Measurements from ENCODE around the gene ABTB2. TPM values are rescaled to one million over a fixed set of nuclear protein-coding genes. Genes with fewer than 3 reads are reported as not detected.

ABTB2 gene
- total and polyA plus RNA-seq, 2 of the 8 experiments (the other 6 are each of a cell fraction or from before 2014, with no cell fraction given), result 7.7 to 10.2 TPM

- no peak overlapping the region for H2BK120ac ChIP-seq (replicated peaks; ENCODE audit: low read depth, low read length)
- no peak overlapping the region for H2BK12ac ChIP-seq (ENCODE audit: low read depth, low read length)
- FAIRE-seq (no peak), DNase-seq (ENCODE audit: low read depth in 1 of 2, low spot score in 2 of 2) (no peak)
- H3K9me3 ChIP-seq (ENCODE audit: insufficient read depth in 2 of 2, low read depth in 1 of 2, low read length in 1 of 2), result no peaks in the 10 kb centered on the region
- no peak overlapping the region for H3K4ac ChIP-seq (replicated peaks; ENCODE audit: insufficient read length, low read depth, low read length)
- H3K9ac ChIP-seq (replicated peaks in 1 of 4; ENCODE audit: extremely low read depth in 1 of 4, low read depth in 3 of 4, low read length in 3 of 4), result no peak overlapping the region
- no peak overlapping the region for H4K91ac ChIP-seq (replicated peaks; ENCODE audit: insufficient read length, low read length)
- CTCF ChIA-PET (ENCODE audit: partially characterized antibody), result interaction anchor here (1.0 to 4.6 kb wide), 4 partner anchors 15 to 191 kb away, joined by 4 to 21 read pairs (median 4); no protein-coding TSS in a partner anchor
- no peak overlapping the region for H3K18ac ChIP-seq (ENCODE audit: extremely low read depth, low read length)
- H3K27me3 ChIP-seq (replicated peaks in 1 of 4; ENCODE audit: control insufficient read depth in 3 of 4, extremely low read depth in 1 of 4, insufficient read depth in 3 of 4, low read length in 3 of 4), result no peaks in the 10 kb centered on the region
- no peak overlapping the region for H3K56ac ChIP-seq (replicated peaks; ENCODE audit: insufficient read length, low read depth, low read length)
- H3K4me1 ChIP-seq (replicated peaks in 1 of 4; ENCODE audit: control insufficient read depth in 3 of 4, insufficient read depth in 4 of 4, low read length in 3 of 4), result peaks cover 0 to 5% (median 2%) of the 10 kb centered on the region in 4 experiments; a peak in 2 of 7 replicates
- POLR2A ChIA-PET (ENCODE audit: partially characterized antibody), result interaction anchor here (1.3 kb wide), 1 partner anchor 17 kb away, joined by 3 read pairs; the partner anchor contains the start of gene ABTB2
- no peak overlapping the region for H2AFZ ChIP-seq (ENCODE audit: low read length)
- no peak overlapping the region for H3K23ac ChIP-seq (ENCODE audit: insufficient read length)
- no peak overlapping the region for H2BK15ac ChIP-seq (ENCODE audit: low read length)
- H3K23me2 ChIP-seq (ENCODE audit: low read depth, low read length), result no peaks in the 10 kb centered on the region
- H3K79me2 ChIP-seq (ENCODE audit: control insufficient read depth in 1 of 2, insufficient read depth in 2 of 2, low read length in 2 of 2), result peaks cover 0 to 13% of the 10 kb centered on the region in 2 experiments; a peak in 2 of 4 replicates
- TF ChIP-seq EGR1 (IDR thresholded peaks at IDR 0.05; ENCODE audit: borderline replicate concordance, low read depth, low read length) (no peak), BACH1 (IDR thresholded peaks at IDR 0.05; ENCODE audit: low read length) (no peak), POLR2A (IDR thresholded peaks at IDR 0.05; ENCODE audit: control extremely low read depth in 1 of 2, low read depth in 2 of 2, low read length in 2 of 2) (no peak), CBX5 (IDR thresholded peaks at IDR 0.05; ENCODE audit: low read depth, low read length) (no peak)
- H3K27ac ChIP-seq (ENCODE audit: low read depth, low read length), result no peak overlapping the region
- no peak overlapping the region for H4K8ac ChIP-seq (ENCODE audit: extremely low read depth, insufficient read depth, low read length)
- no peak overlapping the region for H3K4me3 ChIP-seq (ENCODE audit: extremely low read depth in 1 of 4, insufficient read depth in 2 of 4, low read depth in 3 of 4, low read length in 4 of 4)
- H2BK5ac ChIP-seq (ENCODE audit: low read depth, low read length), result no peak overlapping the region
- H4K5ac ChIP-seq (ENCODE audit: insufficient read length, low read depth, low read length), result no peak overlapping the region
- no peak overlapping the region for H3K14ac ChIP-seq (ENCODE audit: insufficient read length)
- H2BK20ac ChIP-seq (ENCODE audit: low read length), result no peak overlapping the region
- no peak overlapping the region for H2AK5ac ChIP-seq (ENCODE audit: low read depth, low read length)
- H3K4me2 ChIP-seq (ENCODE audit: insufficient read depth in 1 of 2, low read depth in 2 of 2, low read length in 2 of 2), result no peak overlapping the region
- H3K36me3 ChIP-seq (ENCODE audit: control insufficient read depth in 2 of 4, insufficient read depth in 4 of 4, low read length in 3 of 4), result no peaks in the 10 kb centered on the region
- no peaks in the 10 kb centered on the region for H4K20me1 ChIP-seq (replicated peaks in 1 of 2; ENCODE audit: control insufficient read depth in 1 of 2, insufficient read depth in 2 of 2, low read length in 2 of 2)
- WGBS, 2 experiments (ENCODE audit: extremely low coverage in 1 of 2, insufficient coverage in 1 of 2, insufficient read length in 1 of 2, insufficient replicate concordance in 2 of 2, low coverage in 1 of 2, low lambda C conversion rate in 2 of 2, missing lambda C conversion rate in 1 of 2), result 100% methylated on average over 1 of the region's 1 CpG; no CpG with 5 or more reads in 1 of the 2 experiments
- H3K79me1 ChIP-seq (ENCODE audit: low read depth, low read length), result peaks cover 3% of the 10 kb centered on the region; the same call in 1 of the 2 replicates
These were observed 17.2 kb downstream of the ABTB2 start for GRCh38 chr11:34340653-34341052.
